ENCODE data around the gene ARHGAP32.

DNA sequence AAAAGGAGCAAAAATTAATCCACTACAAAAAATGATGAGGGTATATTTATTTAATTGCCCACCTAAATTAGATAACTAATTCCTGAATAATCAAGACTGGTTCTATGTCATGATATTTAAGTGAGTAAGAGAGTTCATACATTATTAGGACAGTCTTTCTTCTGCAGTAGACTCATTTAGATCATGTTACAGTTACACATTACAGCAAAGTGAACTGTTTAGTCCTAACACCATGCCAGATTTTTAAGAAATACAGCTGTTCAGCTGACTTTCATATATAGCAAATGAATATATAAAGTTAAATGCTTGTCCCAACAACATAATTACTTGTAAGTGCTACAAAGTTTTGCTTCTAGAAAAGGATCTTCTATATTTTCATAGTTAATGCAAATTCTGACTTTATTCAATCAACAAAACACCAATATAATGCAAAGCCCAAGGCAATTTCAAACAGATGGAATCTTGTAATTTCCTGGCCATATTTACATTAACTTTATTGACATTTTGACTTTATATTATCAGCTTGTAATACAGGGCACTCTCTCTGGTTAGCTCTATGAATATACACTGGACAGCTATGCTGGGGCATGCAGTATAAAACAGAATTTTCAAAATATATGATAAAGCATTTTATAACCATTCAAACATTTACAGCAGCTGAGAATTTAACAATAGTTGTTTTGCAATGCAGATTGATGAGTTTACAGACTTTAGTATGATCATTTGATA lies 203.7 kb downstream of the ARHGAP32 start:
- no peak for TF ChIP-seq POLR2A (IDR thresholded peaks at IDR 0.05)
- TF ChIP-seq, protein P1, sequence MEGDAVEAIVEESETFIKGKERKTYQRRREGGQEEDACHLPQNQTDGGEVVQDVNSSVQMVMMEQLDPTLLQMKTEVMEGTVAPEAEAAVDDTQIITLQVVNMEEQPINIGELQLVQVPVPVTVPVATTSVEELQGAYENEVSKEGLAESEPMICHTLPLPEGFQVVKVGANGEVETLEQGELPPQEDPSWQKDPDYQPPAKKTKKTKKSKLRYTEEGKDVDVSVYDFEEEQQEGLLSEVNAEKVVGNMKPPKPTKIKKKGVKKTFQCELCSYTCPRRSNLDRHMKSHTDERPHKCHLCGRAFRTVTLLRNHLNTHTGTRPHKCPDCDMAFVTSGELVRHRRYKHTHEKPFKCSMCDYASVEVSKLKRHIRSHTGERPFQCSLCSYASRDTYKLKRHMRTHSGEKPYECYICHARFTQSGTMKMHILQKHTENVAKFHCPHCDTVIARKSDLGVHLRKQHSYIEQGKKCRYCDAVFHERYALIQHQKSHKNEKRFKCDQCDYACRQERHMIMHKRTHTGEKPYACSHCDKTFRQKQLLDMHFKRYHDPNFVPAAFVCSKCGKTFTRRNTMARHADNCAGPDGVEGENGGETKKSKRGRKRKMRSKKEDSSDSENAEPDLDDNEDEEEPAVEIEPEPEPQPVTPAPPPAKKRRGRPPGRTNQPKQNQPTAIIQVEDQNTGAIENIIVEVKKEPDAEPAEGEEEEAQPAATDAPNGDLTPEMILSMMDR (IDR thresholded peaks at IDR 0.05): no peak

All from breast epithelium (tissue), 3 donors.